HG02623 (cell line): ENCODE results near the gene DOCK9.

ENCODE experiments used
- ATAC-seq: cut with Tn5 transposase; IDR thresholded peaks from one replicate; pipeline ENCODE4 v1.9.1; 2021; ENCODE audit warnings: moderate library complexity; ENCODE audit not compliant: unreplicated experiment

Gene DOCK9

DNA sequence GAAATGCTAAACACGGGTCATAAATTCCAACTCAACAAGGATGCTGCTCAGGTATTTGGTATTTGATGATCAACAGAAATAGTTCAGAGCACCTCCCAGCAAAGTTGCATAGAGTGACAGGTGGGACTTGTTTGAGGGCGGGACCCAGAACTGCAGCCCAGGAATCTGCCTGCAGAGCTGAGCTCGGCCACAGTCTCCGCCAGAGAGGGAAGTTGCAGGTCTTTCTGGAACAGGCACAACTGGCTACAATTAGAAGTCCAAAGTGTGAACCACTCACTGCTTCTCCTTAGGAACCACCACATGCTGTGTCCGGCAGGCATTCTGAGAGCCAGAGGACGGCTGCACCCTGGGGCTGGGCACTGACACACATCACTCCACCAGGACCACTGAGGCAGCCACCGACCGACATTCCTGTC lies 226.5 kb downstream of the DOCK9 start:
- no peak for ATAC-seq

DNA sequence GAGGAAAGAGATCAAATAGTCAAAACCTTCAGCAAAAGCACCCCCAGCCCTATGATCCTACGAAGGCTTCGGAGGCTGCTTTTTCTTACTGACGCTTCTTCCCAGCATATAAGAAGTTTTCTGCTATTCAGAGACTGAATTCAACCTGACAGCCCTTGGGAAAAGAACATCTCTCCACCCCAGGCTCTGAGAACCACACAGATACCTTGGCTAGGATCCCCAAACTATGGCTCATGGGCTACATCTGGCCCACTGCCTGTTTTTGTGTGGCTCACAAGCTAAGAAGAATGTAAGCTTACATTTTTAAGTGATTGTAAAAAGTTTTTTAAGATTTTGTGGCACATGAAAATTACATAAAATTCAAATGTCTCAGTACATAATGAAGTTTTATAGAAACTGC lies 228.4 kb downstream of the DOCK9 start:
- ATAC-seq, result no peak

DNA sequence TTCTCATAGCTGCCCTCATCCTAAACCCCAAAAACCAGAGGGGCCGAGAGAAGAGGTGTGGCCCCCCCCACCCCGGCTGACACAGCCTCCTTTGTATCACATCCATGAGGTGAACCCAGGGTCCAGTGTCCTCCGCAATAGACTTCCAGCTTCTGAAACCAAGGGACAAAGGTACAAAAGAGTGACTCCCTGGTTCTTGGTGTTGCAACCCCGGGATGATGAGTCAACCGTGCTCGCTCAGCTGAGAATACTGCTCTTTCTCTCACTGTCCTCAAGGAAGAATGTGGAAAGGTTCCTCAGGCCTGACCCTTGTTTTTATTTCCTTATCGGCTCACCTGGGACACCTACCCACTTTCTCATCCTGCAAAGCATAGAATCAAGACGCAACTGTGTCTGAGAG lies 230.9 kb downstream of the DOCK9 start:
- ATAC-seq, result no peak
